Activated naive CD4-positive, alpha-beta T cell treated with anti-CD3 and anti-CD28 coated beads, Interleukin-2, amount 10 ng/mL, durations not matched to agents 7 days and 5 days (primary cell): ENCODE results near the gene TNRC18.
"Not testable (repeated sequence)": the region's sequence is repeated elsewhere in the genome, so short reads cannot be mapped to it uniquely, and the experiment has no call there.

ENCODE experiments used
- CTCF ChIA-PET: fragments of 350-600 bp; sonication (Branson Sonifier 250); formaldehyde crosslinking; loops from one replicate; lab custom pipeline; 2021; ENCODE audit warnings: antibody characterized with exemption; lab: Charles Lee
- DNase-seq: peaks from one replicate; pipeline ENCODE4 v3.0.0-alpha.2; 2020
- H3K27ac Mint-ChIP-seq: one replicate; pipeline ENCODE4 v1.8.0; 2021; ENCODE audit warnings: mild to moderate bottlenecking, moderate library complexity, mixed read lengths
- H3K27me3 Mint-ChIP-seq: one replicate; pipeline ENCODE4 v1.8.0; 2021; ENCODE audit warnings: mild to moderate bottlenecking, mixed read lengths
- H3K36me3 Mint-ChIP-seq: one replicate; pipeline ENCODE4 v1.8.0; 2021; ENCODE audit warnings: mixed read lengths
- H3K4me1 Mint-ChIP-seq: one replicate; pipeline ENCODE4 v1.8.0; 2021; ENCODE audit warnings: mixed read lengths
- H3K4me3 Mint-ChIP-seq: one replicate; pipeline ENCODE4 v1.8.0; 2021; ENCODE audit warnings: mild to moderate bottlenecking, moderate library complexity, mixed read lengths
- H3K9me3 Mint-ChIP-seq: one replicate; pipeline ENCODE4 v1.8.0; 2021; ENCODE audit warnings: mixed read lengths

Gene TNRC18

GRCh38 chr7:5267829-5268228, 155.8 kb downstream of the TNRC18 start:
- H3K4me3 Mint-ChIP-seq, DNase-seq, H3K27ac Mint-ChIP-seq, H3K9me3 Mint-ChIP-seq, H3K36me3 Mint-ChIP-seq, H3K4me1 Mint-ChIP-seq: not testable (repeated sequence)
- CTCF ChIA-PET = interaction anchor here (0.7 kb wide), 1 partner anchor 1083 kb away, joined by 3 read pairs; no protein-coding TSS in a partner anchor
- peaks cover 27% of the 10 kb centered on the region for H3K27me3 Mint-ChIP-seq

- DNase-seq = no peak
- Mint-ChIP-seq H3K4me3 (no peak overlapping the region), H3K4me1 (no peaks in the 10 kb centered on the region), H3K9me3 (no peaks in the 10 kb centered on the region), H3K36me3 (no peaks in the 10 kb centered on the region), H3K27me3 (peaks cover 18% of the 10 kb centered on the region), H3K27ac (no peak overlapping the region)
- CTCF ChIA-PET = no interaction called here
Measured at GRCh38 chr7:5266191-5267028, 157.2 kb downstream of the TNRC18 start.

DNA sequence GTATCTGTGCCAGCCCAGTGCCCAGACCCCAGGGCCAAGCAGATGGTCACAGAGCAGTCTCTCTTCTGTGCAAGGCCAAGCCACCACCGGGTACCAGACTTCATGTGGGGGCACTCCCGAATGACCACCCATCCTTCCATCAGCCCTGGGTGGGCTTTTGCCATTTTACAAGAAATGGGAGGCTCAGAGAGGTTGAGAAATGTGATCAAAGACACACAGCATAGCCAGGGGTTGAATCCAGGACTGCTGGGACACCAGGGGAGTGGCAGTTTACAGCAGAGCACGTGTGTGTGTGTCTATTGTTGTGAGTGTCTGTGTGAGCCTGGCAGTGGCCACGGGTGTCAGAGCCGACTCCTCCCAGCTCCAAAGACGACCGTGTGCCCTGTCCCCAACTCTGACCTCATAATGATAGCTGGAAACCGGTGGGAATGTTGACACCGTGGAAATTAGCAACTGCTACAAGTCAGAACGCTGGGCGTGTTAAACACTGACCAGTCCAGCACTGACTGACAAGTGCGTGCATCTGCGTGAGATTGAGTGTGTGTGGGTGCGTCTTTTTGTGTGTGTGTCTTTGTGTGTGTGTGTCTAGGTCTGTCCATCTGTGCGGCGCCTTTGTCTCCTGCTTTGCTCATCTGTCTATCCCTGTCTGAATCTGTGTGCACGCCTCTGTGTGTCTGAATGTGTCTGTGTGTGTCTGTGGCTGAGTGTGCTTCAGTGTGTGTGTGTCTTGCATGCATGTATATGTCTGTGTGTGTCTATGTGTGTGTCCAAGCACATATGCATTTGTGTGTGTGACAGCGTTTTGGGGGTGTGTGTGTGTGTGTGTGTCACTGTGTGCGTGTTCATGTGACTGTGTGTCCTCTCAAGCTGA, 158.1 kb downstream of the TNRC18 start:
- peaks cover 10% of the 10 kb centered on the region for H3K27me3 Mint-ChIP-seq
- no peak overlapping the region for H3K4me3 Mint-ChIP-seq
- no peaks in the 10 kb centered on the region for H3K9me3 Mint-ChIP-seq
- H3K4me1 Mint-ChIP-seq = no peaks in the 10 kb centered on the region
- CTCF ChIA-PET = no interaction called here
- no peak overlapping the region for H3K27ac Mint-ChIP-seq
- DNase-seq = no peak
- no peaks in the 10 kb centered on the region for H3K36me3 Mint-ChIP-seq

DNA sequence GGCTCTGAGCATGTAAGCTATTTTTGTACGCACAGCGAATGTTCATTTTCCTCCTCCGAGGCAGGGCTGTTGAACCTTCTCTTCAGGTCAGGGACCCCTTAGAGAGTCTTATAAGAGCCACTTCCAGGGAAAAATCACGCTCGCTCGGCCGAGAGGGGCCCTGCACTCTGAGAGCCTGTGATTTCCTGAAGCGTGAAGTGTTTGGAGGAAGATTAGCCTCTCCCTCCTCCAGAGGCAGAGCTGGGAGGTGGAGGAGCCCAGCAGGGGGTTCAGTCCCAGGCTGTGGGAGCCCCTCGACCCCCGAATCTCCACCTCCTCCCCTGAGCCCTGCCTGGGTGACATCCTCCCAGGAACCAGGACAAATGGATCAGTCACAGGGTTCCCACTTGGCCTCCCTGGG, 160.6 kb downstream of the TNRC18 start:
- DNase-seq = not testable (repeated sequence)

GRCh38 chr7:5260530-5261068, 163.0 kb downstream of the TNRC18 start:
- not testable (repeated sequence) for DNase-seq, H3K27ac Mint-ChIP-seq, H3K4me1 Mint-ChIP-seq, H3K27me3 Mint-ChIP-seq, H3K36me3 Mint-ChIP-seq, H3K9me3 Mint-ChIP-seq, H3K4me3 Mint-ChIP-seq
- CTCF ChIA-PET = interaction anchor here (0.9 kb wide), 1 partner anchor 28 kb away, joined by 3 read pairs; no protein-coding TSS in a partner anchor

More for the DNA sequence above, 160.6 kb downstream of the TNRC18 start:
- H3K4me3 Mint-ChIP-seq, H3K36me3 Mint-ChIP-seq, H3K9me3 Mint-ChIP-seq, CTCF ChIA-PET, H3K27me3 Mint-ChIP-seq, H3K4me1 Mint-ChIP-seq, H3K27ac Mint-ChIP-seq: not testable (repeated sequence)
